Coronary artery (tissue), 2 donors: Measurements from ENCODE around the gene HSPG2.
A peak's percentile ranks its signal among the peaks of the same experiment; 100 is the strongest.

Experiments used
- DNase-seq: peaks from one replicate; pipeline ENCODE4 v3.0.0-alpha.2; 2017; ENCODE audit warnings: low spot score
- H3K27ac ChIP-seq, 2 donors: fragments of 200-600 bp; sonication (generic); one replicate each; pipeline ENCODE4 v1.5.1; 2016 to 2019
- H3K4me3 ChIP-seq: fragments of 200-600 bp; sonication (generic); 2 replicates; pipeline ENCODE4 v1.5.1; 2016; ENCODE audit warnings: mild to moderate bottlenecking, moderate library complexity
- CTCF ChIP-seq: fragments of 200-600 bp; sonication (generic); IDR thresholded peaks from one replicate; pipeline ENCODE4 v1.5.1; 2019; ENCODE audit warnings: antibody characterized with exemption

The HSPG2 gene

DNA sequence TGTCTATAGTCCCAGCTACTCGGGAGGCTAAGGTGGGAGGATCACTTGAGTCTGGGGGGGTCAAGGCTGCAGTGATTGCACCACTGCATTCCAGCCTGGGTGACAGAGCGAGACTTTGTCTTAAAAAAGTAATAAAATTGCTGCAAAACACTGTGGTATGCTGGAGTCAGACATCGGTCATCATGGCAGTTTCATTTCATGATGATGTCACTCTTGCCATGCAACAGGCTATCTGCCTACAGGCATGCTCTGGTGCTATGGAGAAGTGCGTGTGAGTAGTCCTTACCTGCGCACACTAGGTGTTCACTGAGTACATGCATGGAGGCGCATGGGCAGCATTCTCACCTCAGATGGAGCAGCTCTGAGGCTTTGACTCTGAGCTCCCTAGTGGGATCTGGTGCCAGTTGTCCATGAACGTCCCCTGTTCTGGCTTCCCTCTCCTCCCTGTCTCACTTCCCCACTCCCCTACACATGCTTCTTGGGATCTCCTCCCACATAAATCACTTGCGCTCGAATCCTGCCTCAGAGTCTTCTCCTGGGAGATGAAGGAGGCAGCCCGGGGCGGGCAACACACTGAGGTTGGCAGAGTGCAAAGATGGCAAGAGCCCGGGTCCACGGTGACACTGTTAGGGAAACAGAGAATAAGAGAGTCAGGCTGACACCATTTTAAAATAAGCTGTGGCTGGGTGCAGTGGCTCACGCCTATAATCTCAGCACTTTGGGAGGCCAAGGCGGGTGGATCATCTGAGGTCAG, 29.3 kb upstream of the HSPG2 start:
- H3K4me3 ChIP-seq = no peak overlapping the region
- H3K27ac ChIP-seq = no peak overlapping the region

DNA sequence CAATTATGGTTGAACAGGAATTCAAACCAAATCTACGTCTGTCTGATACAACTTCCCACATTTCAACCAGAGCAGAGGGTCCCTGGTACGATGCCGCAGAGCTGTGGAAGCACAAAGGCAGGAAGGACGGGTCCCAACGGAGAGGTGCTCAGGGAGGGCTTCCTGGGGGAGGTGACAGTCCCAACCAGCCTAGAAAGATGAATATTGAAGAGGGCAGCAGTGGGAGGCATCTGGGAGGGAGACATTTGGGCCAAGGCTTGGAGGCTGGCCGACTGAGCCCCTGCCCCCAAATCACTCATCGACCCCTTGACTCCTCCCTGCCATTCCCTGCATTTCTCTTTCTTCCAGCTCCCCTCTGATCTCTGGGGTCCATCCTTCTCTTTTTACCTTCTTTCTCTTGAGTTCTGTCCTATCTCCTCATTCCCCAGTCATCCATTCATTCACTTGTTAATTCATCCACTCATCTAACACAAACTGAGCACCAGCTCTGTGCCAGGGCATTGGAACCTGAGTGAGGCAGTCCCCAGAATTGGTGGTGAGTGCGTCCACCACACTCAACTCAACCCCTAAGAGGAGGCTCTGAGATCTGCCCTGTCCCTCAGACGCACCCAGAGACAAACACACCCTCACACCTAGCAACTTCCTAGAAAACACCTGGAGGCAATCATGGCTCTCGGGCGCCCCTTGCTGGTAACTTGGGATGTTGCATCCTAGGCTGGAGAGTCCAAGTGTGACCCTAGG, 26.5 kb upstream of the HSPG2 start:
- no peak overlapping the region for H3K4me3 ChIP-seq
- peak; percentile 68 for TF ChIP-seq CTCF
- DNase-seq = no peak
- H3K27ac ChIP-seq = no peak overlapping the region

More for the DNA sequence above, 29.3 kb upstream of the HSPG2 start:
- TF ChIP-seq CTCF = no peak
- DNase-seq = no peak

- Histone ChIP-seq H3K27ac (peak overlapping the region in 1 of 2 donors; percentile 3), H3K4me3 (no peak overlapping the region)
- TF ChIP-seq CTCF = no peak
- no peak for DNase-seq
Observed at GRCh38 chr1:21961799-21962198, 24.7 kb upstream of the HSPG2 start.

DNA sequence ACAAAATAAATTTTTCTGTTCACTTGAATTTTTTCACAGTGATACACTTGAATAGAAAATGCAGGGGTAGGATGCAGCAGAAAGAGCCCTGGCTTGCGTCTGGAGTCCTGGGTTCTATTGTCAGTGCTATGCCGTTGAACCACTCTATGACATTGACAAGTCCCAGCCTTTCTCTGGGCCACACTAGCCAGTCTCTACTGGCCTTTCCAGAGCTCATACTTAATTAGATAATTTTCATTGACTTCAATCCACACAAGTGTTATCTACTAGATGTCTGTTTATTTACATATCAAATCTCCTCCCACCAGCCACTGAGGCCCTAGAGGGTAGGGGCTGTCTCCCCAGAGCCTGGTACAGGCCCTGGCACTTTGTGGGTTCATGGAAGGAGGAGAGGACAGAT, 24.2 kb upstream of the HSPG2 start:
- Histone ChIP-seq H3K4me3 (no peak overlapping the region), H3K27ac (peak overlapping the region in 1 of 2 donors; percentile 3)
- no peak for TF ChIP-seq CTCF
- DNase-seq = no peak

- H3K4me3 ChIP-seq = no peak overlapping the region
- H3K27ac ChIP-seq = peak overlapping the region; percentile 8 to 59
- TF ChIP-seq CTCF = no peak
- DNase-seq = no peak
Observed at GRCh38 chr1:21956720-21957552, 19.8 kb upstream of the HSPG2 start.

- Histone ChIP-seq H3K4me3 (no peak overlapping the region), H3K27ac (peak overlapping the region; percentile 59 to 61)
- TF ChIP-seq CTCF = no peak
- no peak for DNase-seq
Observed at GRCh38 chr1:21955501-21956281, 18.6 kb upstream of the HSPG2 start.
